HCT116 (cell line): ENCODE results near the gene LMO2. TPM values are rescaled to one million over a fixed set of nuclear protein-coding genes. Genes with fewer than 3 reads are reported as not detected.

Experiments used
- ATAC-seq: fragments of 200-7000 bp; cut with Tn5 transposase; 2 replicates; pipeline ENCODE4 v1.9.1; 2020; ENCODE audit warnings: mild to moderate bottlenecking, moderate library complexity
- BruUV-seq: library from RNA; stranded (reverse); fragments of 400-500 nt; replicated peaks from 2 replicates; lab custom pipeline; 2021; lab: Mats Ljungman, UMichigan
- CTCF ChIA-PET: fragments of 300-600 bp; sonication (Branson Sonifier 250); formaldehyde crosslinking; loops from one replicate; lab custom pipeline; 2021; ENCODE audit warnings: antibody characterized with exemption; lab: Charles Lee
- POLR2A ChIA-PET: fragments of 300-600, 350-600 bp; sonication (Branson Sonifier 250); formaldehyde crosslinking; loops from one replicate; lab custom pipeline; 2021; ENCODE audit warnings: antibody characterized with exemption; lab: Charles Lee
- RAD21 ChIA-PET, 2 experiments: fragments of 300-600 bp; sonication (Branson Sonifier 250); formaldehyde crosslinking; loops; one replicate each; lab custom pipeline; 2023; ENCODE audit warnings: low total read pairs in 2 of 2; ENCODE audit not compliant: uncharacterized antibody in 2 of 2, unreplicated experiment in 2 of 2, low non-redundant PET in 1 of 2; lab: Charles Lee
- DNase-seq: peaks from one replicate; pipeline ENCODE4 v3.0.0-alpha.2; 2010; ENCODE audit warnings: low read depth, low spot score
- H2AFZ ChIP-seq: fragments of 200-600 bp; shearing (Covaris generic), sonication (generic); 2 replicates; pipeline ENCODE4 v1.6.1; 2017; ENCODE audit warnings: low read depth, mixed run types, mixed read lengths, antibody characterized with exemption, low read length; ENCODE audit not compliant: poor library complexity, severe bottlenecking
- H3K27ac ChIP-seq: 2 replicates; pipeline ENCODE4 v1.5.1; 2012; ENCODE audit warnings: low read depth, low read length
- H3K27me3 ChIP-seq: fragments of 200-600 bp; sonication (generic); 2 replicates; pipeline ENCODE4 v1.6.1; 2016; ENCODE audit warnings: mixed run types, low read length, mixed read lengths; ENCODE audit not compliant: insufficient read depth
- H3K36me3 ChIP-seq, 2 experiments: fragments of 200-500 bp in 1 of 2; fragments of 200-600 bp in 1 of 2; sonication (Bioruptor generic) in 1 of 2; sonication (generic) in 1 of 2; 2 replicates each; pipeline versions ENCODE4 v1.5.1 to v1.6.1; 2014 to 2016; ENCODE audit warnings: low read length in 2 of 2, inconsistent platforms in 1 of 2, mixed read lengths in 1 of 2, mixed run types in 1 of 2; ENCODE audit not compliant: insufficient read depth in 2 of 2, control insufficient read depth in 1 of 2
- H3K4me1 ChIP-seq, 2 experiments: fragments of 200-600 bp in 1 of 2; sonication (generic) in 1 of 2; 2 replicates each; pipeline versions ENCODE4 v1.5.1 to v1.6.1; 2012 to 2017; ENCODE audit warnings: low read length in 2 of 2, inconsistent platforms in 1 of 2, mild to moderate bottlenecking in 1 of 2, mixed read lengths in 1 of 2, mixed run types in 1 of 2, moderate library complexity in 1 of 2; ENCODE audit not compliant: insufficient read depth in 2 of 2, control insufficient read depth in 1 of 2
- H3K4me2 ChIP-seq: fragments of 200-600 bp; sonication (generic); 2 replicates; pipeline ENCODE4 v1.6.1; 2017; ENCODE audit warnings: mixed run types, low read length, mixed read lengths
- H3K4me3 ChIP-seq, 2 experiments: fragments of 200-600 bp in 1 of 2; sonication (generic) in 1 of 2; replicated peaks in 1 of 2; 2 replicates each; pipeline ENCODE4 v1.5.1; 2011 to 2016; ENCODE audit warnings: low read length in 2 of 2, control low read depth in 1 of 2, low read depth in 1 of 2, mild to moderate bottlenecking in 1 of 2, mixed read lengths in 1 of 2, mixed run types in 1 of 2
- H3K79me2 ChIP-seq: fragments of 200-600 bp; sonication (generic); 2 replicates; pipeline ENCODE4 v1.6.1; 2017; ENCODE audit warnings: mild to moderate bottlenecking, mixed run types, low read length, moderate library complexity, mixed read lengths; ENCODE audit not compliant: insufficient read depth
- H3K9ac ChIP-seq: fragments of 200-600 bp; sonication (generic); 2 replicates; pipeline ENCODE4 v1.6.1; 2016; ENCODE audit warnings: low read length, mixed read lengths
- H3K9me2 ChIP-seq: fragments of 200-600 bp; sonication (generic), shearing (Covaris generic); 2 replicates; pipeline ENCODE4 v1.6.1; 2017; ENCODE audit warnings: mixed run types, mild to moderate bottlenecking, moderate library complexity; ENCODE audit not compliant: insufficient read depth
- H3K9me3 ChIP-seq, 2 experiments: fragments of 200-500 bp in 1 of 2; fragments of 200-600 bp in 1 of 2; sonication (Bioruptor generic) in 1 of 2; sonication (generic) in 1 of 2; 2 replicates each; pipeline ENCODE4 v1.6.1; 2014 to 2017; ENCODE audit warnings: low read length in 2 of 2, mixed read lengths in 2 of 2, inconsistent platforms in 1 of 2, low read depth in 1 of 2, mild to moderate bottlenecking in 1 of 2, mixed run types in 1 of 2, moderate library complexity in 1 of 2; ENCODE audit not compliant: control insufficient read depth in 1 of 2, insufficient read depth in 1 of 2
- H4K20me1 ChIP-seq: fragments of 200-600 bp; sonication (generic), shearing (Covaris generic); 2 replicates; pipeline ENCODE4 v1.6.1; 2017; ENCODE audit warnings: mixed run types, mild to moderate bottlenecking, moderate library complexity; ENCODE audit not compliant: insufficient read depth
- ATF3 ChIP-seq: IDR thresholded peaks from 2 replicates; pipeline ENCODE4 v1.6.1; 2012
- CBX3 ChIP-seq: IDR thresholded peaks from 2 replicates; pipeline ENCODE4 v1.6.1; 2012; ENCODE audit warnings: low read depth
- CEBPB ChIP-seq: IDR thresholded peaks from 2 replicates; pipeline ENCODE4 v1.6.1; 2012; ENCODE audit warnings: low read depth
- EZH2phosphoT487 ChIP-seq: fragments of 200-600 bp; IDR thresholded peaks from 2 replicates; pipeline ENCODE4 v1.6.1; 2018; ENCODE audit warnings: antibody characterized with exemption, borderline replicate concordance
- FOSL1 ChIP-seq: IDR thresholded peaks from 2 replicates; pipeline ENCODE4 v1.6.1; 2012; ENCODE audit warnings: low read depth
- POLR2A ChIP-seq: IDR thresholded peaks from 2 replicates; pipeline ENCODE4 v1.7.0; 2011; ENCODE audit warnings: borderline replicate concordance; ENCODE audit not compliant: insufficient read depth, insufficient read length; ENCODE audit errors: extremely low read depth
- POLR2AphosphoS5 ChIP-seq: IDR thresholded peaks from 2 replicates; pipeline ENCODE4 v1.6.1; 2011; ENCODE audit warnings: mild to moderate bottlenecking, low read depth, low read length, moderate library complexity
- RAD21 ChIP-seq: IDR thresholded peaks from 2 replicates; pipeline ENCODE4 v1.6.1; 2012; ENCODE audit warnings: low read depth, mild to moderate bottlenecking
- SIN3A ChIP-seq: IDR thresholded peaks from 2 replicates; pipeline ENCODE4 v1.6.1; 2012; ENCODE audit warnings: low read depth
- SP1 ChIP-seq: IDR thresholded peaks from 2 replicates; pipeline ENCODE4 v1.6.1; 2012; ENCODE audit warnings: low read depth
- YY1 ChIP-seq: IDR thresholded peaks from 2 replicates; pipeline ENCODE4 v1.6.1; 2011; ENCODE audit warnings: low read length, low read depth, moderate library complexity, mild to moderate bottlenecking; ENCODE audit not compliant: insufficient replicate concordance; ENCODE audit errors: extremely low read depth
- ZFX ChIP-seq: fragments of 450-650 bp; IDR thresholded peaks from 2 replicates; pipeline ENCODE4 v1.6.1; 2017
- intact Hi-C: fragments of 100-400 bp; cut with micrococcal nuclease; formaldehyde crosslinking; loops from 2 replicates; pipeline ENCODE4 v1.10.0; 2022
- total RNA-seq: library from RNA; stranded (reverse); gene quantifications from one replicate; pipeline ENCODE4 v1.2.1, GENCODE V29; 2021; ENCODE audit not compliant: unreplicated experiment
- TF ChIP-seq, protein P1 (sequence below): IDR thresholded peaks from 2 replicates; pipeline ENCODE4 v1.6.1; 2012

The LMO2 gene
- total RNA-seq, 1 experiment from 2014 or later: 2.8 TPM

GRCh38 chr11:33906484-33907186 lies 14.8 kb upstream of the LMO2 start:
- no peak for ATAC-seq
- CTCF ChIA-PET: no interaction called here
- POLR2A ChIA-PET: no interaction called here
- TF ChIP-seq SP1: no peak
- TF ChIP-seq, all 23 proteins: peak for 0
- BruUV-seq: no TSS peak
- Histone ChIP-seq H3K9ac (no peak overlapping the region), H3K4me2 (no peak overlapping the region), H3K9me3 (no peaks in the 10 kb centered on the region), H2AFZ (no peak overlapping the region), H3K79me2 (no peaks in the 10 kb centered on the region), H3K27me3 (no peaks in the 10 kb centered on the region), H3K27ac (no peak overlapping the region), H3K4me3 (no peak overlapping the region), H3K4me1 (no peaks in the 10 kb centered on the region), H4K20me1 (no peaks in the 10 kb centered on the region), H3K36me3 (no peaks in the 10 kb centered on the region), H3K9me2 (no peaks in the 10 kb centered on the region)
- intact Hi-C loops: no loop called here
- RAD21 ChIA-PET: no interaction called here
- no peak for DNase-seq

DNA sequence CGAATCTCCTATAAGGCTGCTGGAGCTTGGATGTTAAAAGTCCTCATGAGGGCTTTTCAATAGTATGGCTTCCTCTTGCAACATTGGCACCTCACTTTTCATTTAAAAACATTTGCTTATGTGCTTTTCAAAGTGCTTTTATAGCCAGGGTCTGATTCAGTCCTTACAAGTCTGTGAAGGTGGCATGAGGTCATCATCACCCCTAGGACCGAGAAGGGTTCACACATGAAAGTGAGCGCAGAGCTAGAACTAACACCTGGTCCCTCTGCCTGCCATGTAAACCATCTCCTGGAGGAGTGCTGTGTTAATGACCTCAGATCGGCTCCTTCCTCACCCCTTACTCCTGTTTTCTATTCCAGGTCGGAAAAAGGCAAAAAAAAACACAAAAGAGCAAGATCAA lies 12.2 kb upstream of the LMO2 start:
- ChIA-PET RAD21 (no interaction called here), CTCF (no interaction called here)

More for the DNA sequence above, 12.2 kb upstream of the LMO2 start:
- H3K9me3 ChIP-seq: no peaks in the 10 kb centered on the region
- peaks cover 5 to 8% of the 10 kb centered on the region in 2 experiments for H3K4me1 ChIP-seq
- BruUV-seq: no TSS peak
- POLR2A ChIA-PET: no interaction called here
- DNase-seq (no peak), ATAC-seq (no peak)
- H3K36me3 ChIP-seq: no peaks in the 10 kb centered on the region
- intact Hi-C loops: no loop called here
- H3K9me2 ChIP-seq: no peaks in the 10 kb centered on the region
- no peaks in the 10 kb centered on the region for H3K79me2 ChIP-seq
- H3K9ac ChIP-seq: no peak overlapping the region
- no peak overlapping the region for H3K27ac ChIP-seq
- H3K4me3 ChIP-seq: no peak overlapping the region
- no peaks in the 10 kb centered on the region for H4K20me1 ChIP-seq
- no peak overlapping the region for H3K4me2 ChIP-seq
- TF ChIP-seq POLR2AphosphoS5: no peak
- no peak for TF ChIP-seq EZH2phosphoT487
- no peak for TF ChIP-seq CEBPB
- TF ChIP-seq YY1: no peak
- TF ChIP-seq, protein P1, sequence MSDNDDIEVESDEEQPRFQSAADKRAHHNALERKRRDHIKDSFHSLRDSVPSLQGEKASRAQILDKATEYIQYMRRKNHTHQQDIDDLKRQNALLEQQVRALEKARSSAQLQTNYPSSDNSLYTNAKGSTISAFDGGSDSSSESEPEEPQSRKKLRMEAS: no peak
- no peak for TF ChIP-seq SIN3A
- no peak for TF ChIP-seq POLR2A
- no peak for TF ChIP-seq SP1
- TF ChIP-seq ZFX: no peak
- no peak for TF ChIP-seq ATF3
- no peak for TF ChIP-seq RAD21
- TF ChIP-seq CBX3: no peak
- TF ChIP-seq FOSL1: no peak
- H2AFZ ChIP-seq: no peak overlapping the region
- H3K27me3 ChIP-seq: no peaks in the 10 kb centered on the region
